Occipital lobe (tissue), 2 donors: Measurements from ENCODE around the gene RPS28. TPM values are rescaled to one million over a fixed set of nuclear protein-coding genes. Genes with fewer than 3 reads are reported as not detected.
A peak's percentile ranks its signal among the peaks of the same experiment; 100 is the strongest.

Experiments
- DNase-seq: peaks from one replicate; lab custom pipeline; 2025; lab: John Stamatoyannopoulos, UW
- total RNA-seq: library from RNA; depleted of rRNA; stranded (reverse); fragments of >200 nt; gene quantifications from one replicate; pipeline ENCODE4 v1.2.3, GENCODE V29; 2014

The RPS28 gene
- total RNA-seq, 1 donor from 2014 or later, result 161 TPM

- no peak for DNase-seq
Measured at GRCh38 chr19:8319807-8320520, 1.3 kb upstream of the RPS28 start.

- peak; percentile 22 for DNase-seq
Measured at GRCh38 chr19:8320564-8321066, 681 bp upstream of the RPS28 start.

- no peak for DNase-seq
Measured at GRCh38 chr19:8321986-8322637, 816 bp downstream of the RPS28 start.

- no peak for DNase-seq
Measured at GRCh38 chr19:8322638-8322997, 1.3 kb downstream of the RPS28 start.

GRCh38 chr19:8323781-8324185 is 2.5 kb downstream of the RPS28 start:
- DNase-seq, result no peak

- DNase-seq, result no peak
Measured at GRCh38 chr19:8324186-8325050, 3.1 kb downstream of the RPS28 start.

- no peak for DNase-seq
Measured at GRCh38 chr19:8325454-8325853, 4.2 kb downstream of the RPS28 start.

GRCh38 chr19:8329996-8330395 is 8.7 kb downstream of the RPS28 start:
- no peak for DNase-seq

GRCh38 chr19:8331263-8331845 is 10.1 kb downstream of the RPS28 start:
- no peak for DNase-seq

- no peak for DNase-seq
Measured at GRCh38 chr19:8332976-8333766, 11.9 kb downstream of the RPS28 start.

- no peak for DNase-seq
Measured at GRCh38 chr19:8333767-8334457, 12.6 kb downstream of the RPS28 start.

- no peak for DNase-seq
Measured at GRCh38 chr19:8334458-8335342, 13.4 kb downstream of the RPS28 start.

GRCh38 chr19:8335343-8336071 is 14.2 kb downstream of the RPS28 start:
- DNase-seq, result no peak

GRCh38 chr19:8336072-8336569 is 14.8 kb downstream of the RPS28 start:
- no peak for DNase-seq

- DNase-seq, result no peak
Measured at GRCh38 chr19:8336660-8337059, 15.4 kb downstream of the RPS28 start.

GRCh38 chr19:8337728-8338127 is 16.4 kb downstream of the RPS28 start:
- DNase-seq, result no peak

- DNase-seq, result no peak
Measured at GRCh38 chr19:8338835-8339234, 17.5 kb downstream of the RPS28 start.

GRCh38 chr19:8340341-8341096 is 19.2 kb downstream of the RPS28 start:
- DNase-seq, result no peak
